PC-9 (cell line): ENCODE data around the gene TSHZ2. TPM values are rescaled to one million over a fixed set of nuclear protein-coding genes. Genes with fewer than 3 reads are reported as not detected.

Experiments used
- BruUV-seq: library from RNA; stranded (reverse); fragments of 400-500 nt; replicated peaks from 2 replicates; lab custom pipeline; 2021; lab: Mats Ljungman, UMichigan
- CTCF ChIA-PET: fragments of 300-600 bp; sonication (Branson Sonifier 250); formaldehyde crosslinking; loops from one replicate; lab custom pipeline; 2022; ENCODE audit warnings: antibody characterized with exemption; lab: Charles Lee
- POLR2A ChIA-PET: fragments of 300-600 bp; sonication (Branson Sonifier 250); formaldehyde crosslinking; loops from one replicate; lab custom pipeline; 2022; ENCODE audit warnings: antibody characterized with exemption; ENCODE audit not compliant: unreplicated experiment; lab: Charles Lee
- DNase-seq, 2 experiments: peaks; one replicate each; pipeline versions ENCODE4 v3.0.0 to v3.0.0-alpha.2; 2015 to 2022; ENCODE audit warnings: mixed read lengths in 1 of 2
- H2AFZ ChIP-seq: fragments of 200-600 bp; sonication (generic); 2 replicates; pipeline ENCODE4 v1.8.1; 2017; ENCODE audit warnings: antibody characterized with exemption
- H3F3A ChIP-seq: fragments of 200-600 bp; sonication (generic); 2 replicates; pipeline ENCODE4 v1.8.1; 2017; ENCODE audit warnings: antibody characterized with exemption, mild to moderate bottlenecking, low read depth; ENCODE audit not compliant: insufficient read depth
- H3K27ac ChIP-seq: fragments of 200-600 bp; sonication (generic); 2 replicates; pipeline ENCODE4 v1.6.1; 2016; ENCODE audit warnings: mixed run types
- H3K27me3 ChIP-seq: fragments of 200-600 bp; sonication (generic); 2 replicates; pipeline ENCODE4 v1.6.1; 2016; ENCODE audit warnings: low read depth, mixed run types; ENCODE audit not compliant: insufficient read depth
- H3K36me3 ChIP-seq: fragments of 200-600 bp; sonication (generic); 2 replicates; pipeline ENCODE4 v1.6.1; 2016; ENCODE audit warnings: low read depth, mixed run types
- H3K4me1 ChIP-seq: fragments of 200-600 bp; sonication (generic); replicated peaks from 2 replicates; pipeline ENCODE4 v1.6.1; 2016; ENCODE audit warnings: mixed run types; ENCODE audit not compliant: insufficient read depth
- H3K4me2 ChIP-seq: fragments of 200-600 bp; sonication (generic); 2 replicates; pipeline ENCODE4 v1.6.1; 2017; ENCODE audit warnings: mixed run types
- H3K4me3 ChIP-seq: fragments of 200-600 bp; sonication (generic); 2 replicates; pipeline ENCODE4 v1.6.1; 2016; ENCODE audit warnings: mixed run types
- H3K79me2 ChIP-seq: fragments of 200-600 bp; sonication (generic); 2 replicates; pipeline ENCODE4 v1.6.1; 2017; ENCODE audit warnings: low read depth, mixed run types
- H3K9me2 ChIP-seq: fragments of 200-600 bp; sonication (generic); 2 replicates; pipeline ENCODE4 v1.8.1; 2017; ENCODE audit warnings: mild to moderate bottlenecking; ENCODE audit not compliant: insufficient read depth
- H3K9me3 ChIP-seq: fragments of 200-600 bp; sonication (generic); 2 replicates; pipeline ENCODE4 v1.8.1; 2016; ENCODE audit warnings: low read depth; ENCODE audit not compliant: insufficient read depth
- H4K20me1 ChIP-seq: fragments of 200-600 bp; sonication (generic); 2 replicates; pipeline ENCODE4 v1.8.1; 2017; ENCODE audit not compliant: insufficient read depth
- EZH2 ChIP-seq: fragments of 200-600 bp; sonication (generic); IDR thresholded peaks from 2 replicates; pipeline ENCODE4 v1.8.0; 2017; ENCODE audit warnings: antibody characterized with exemption, low read depth
- intact Hi-C: fragments of 100-400 bp; cut with micrococcal nuclease; formaldehyde crosslinking; loops from one replicate; pipeline ENCODE4 v1.10.0; 2022; ENCODE audit not compliant: unreplicated experiment
- total RNA-seq: library from RNA; stranded (reverse); gene quantifications from 2 replicates; pipeline ENCODE4 v1.2.3, GENCODE V29; 2021
- TF ChIP-seq, protein P1 (sequence below): fragments of 200-600 bp; sonication (generic); conservative IDR thresholded peaks from 2 replicates; pipeline ENCODE4 v1.6.1; 2017; ENCODE audit warnings: mixed run types, antibody characterized with exemption, mild to moderate bottlenecking, moderate library complexity

The TSHZ2 gene
- total RNA-seq, 1 experiment from 2014 or later: not detected

DNA sequence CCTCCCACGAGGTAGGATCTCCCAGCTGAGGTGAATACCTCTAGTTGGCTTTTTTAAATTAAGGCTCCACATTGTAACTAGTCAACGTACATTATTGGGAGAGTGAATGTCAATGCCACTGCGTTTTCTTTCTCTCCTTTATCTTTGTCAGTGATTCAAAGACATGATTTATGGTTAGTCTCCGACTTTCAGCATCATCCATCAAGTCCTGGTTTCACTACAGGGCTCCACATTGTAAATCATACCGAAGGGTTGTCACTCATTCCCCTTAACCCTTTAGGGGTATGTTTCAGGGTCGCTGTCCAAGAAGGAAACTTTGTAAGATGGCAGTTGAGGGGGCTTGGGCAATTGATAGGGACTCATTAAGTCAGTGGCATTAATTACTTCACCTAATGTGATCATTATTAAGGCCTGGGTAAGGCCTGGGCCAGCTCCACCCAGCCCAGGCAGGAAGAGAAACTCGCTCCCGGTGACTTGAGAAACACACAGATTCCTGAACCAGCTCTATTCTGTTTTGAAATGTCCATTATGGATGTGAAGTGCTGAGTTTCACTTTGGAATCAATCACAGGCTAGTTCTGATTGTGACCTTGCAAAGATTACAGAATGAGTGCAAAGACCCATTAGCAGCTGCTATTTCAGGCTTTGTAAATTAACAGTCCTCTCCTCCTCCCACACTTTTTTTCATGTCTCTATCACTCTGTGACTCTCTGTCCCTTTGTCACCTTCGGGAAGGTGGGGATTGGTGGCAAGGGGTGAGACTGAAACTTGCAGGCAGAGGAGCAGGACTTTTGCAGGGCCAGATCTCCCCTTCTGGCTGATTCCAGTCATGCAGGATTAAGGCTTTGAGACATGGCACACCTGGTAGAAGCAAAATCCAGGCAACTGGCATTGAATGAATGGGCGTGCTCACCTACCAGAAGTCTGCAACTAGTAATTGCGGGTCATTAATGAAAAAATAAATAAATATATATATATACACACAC, 222.4 kb downstream of the TSHZ2 start:
- no peaks in the 10 kb centered on the region for H3K4me1 ChIP-seq
- DNase-seq: no peak
- no peak overlapping the region for H3K27ac ChIP-seq
- H3K9me3 ChIP-seq: no peaks in the 10 kb centered on the region; the same call in 1 of the 2 replicates
- H3K79me2 ChIP-seq: no peaks in the 10 kb centered on the region
- no peaks in the 10 kb centered on the region for H3F3A ChIP-seq
- POLR2A ChIA-PET: no interaction called here
- CTCF ChIA-PET: no interaction called here
- H3K9me2 ChIP-seq: no peaks in the 10 kb centered on the region
- H2AFZ ChIP-seq: no peak overlapping the region
- H3K27me3 ChIP-seq: peaks cover 76% of the 10 kb centered on the region
- H4K20me1 ChIP-seq: no peaks in the 10 kb centered on the region
- intact Hi-C loops: no loop called here
- H3K4me3 ChIP-seq: no peak overlapping the region
- H3K4me2 ChIP-seq: no peak overlapping the region
- no peaks in the 10 kb centered on the region for H3K36me3 ChIP-seq
- no TSS peak for BruUV-seq
- TF ChIP-seq EZH2: no peak
- TF ChIP-seq, protein P1, sequence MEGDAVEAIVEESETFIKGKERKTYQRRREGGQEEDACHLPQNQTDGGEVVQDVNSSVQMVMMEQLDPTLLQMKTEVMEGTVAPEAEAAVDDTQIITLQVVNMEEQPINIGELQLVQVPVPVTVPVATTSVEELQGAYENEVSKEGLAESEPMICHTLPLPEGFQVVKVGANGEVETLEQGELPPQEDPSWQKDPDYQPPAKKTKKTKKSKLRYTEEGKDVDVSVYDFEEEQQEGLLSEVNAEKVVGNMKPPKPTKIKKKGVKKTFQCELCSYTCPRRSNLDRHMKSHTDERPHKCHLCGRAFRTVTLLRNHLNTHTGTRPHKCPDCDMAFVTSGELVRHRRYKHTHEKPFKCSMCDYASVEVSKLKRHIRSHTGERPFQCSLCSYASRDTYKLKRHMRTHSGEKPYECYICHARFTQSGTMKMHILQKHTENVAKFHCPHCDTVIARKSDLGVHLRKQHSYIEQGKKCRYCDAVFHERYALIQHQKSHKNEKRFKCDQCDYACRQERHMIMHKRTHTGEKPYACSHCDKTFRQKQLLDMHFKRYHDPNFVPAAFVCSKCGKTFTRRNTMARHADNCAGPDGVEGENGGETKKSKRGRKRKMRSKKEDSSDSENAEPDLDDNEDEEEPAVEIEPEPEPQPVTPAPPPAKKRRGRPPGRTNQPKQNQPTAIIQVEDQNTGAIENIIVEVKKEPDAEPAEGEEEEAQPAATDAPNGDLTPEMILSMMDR: no peak

DNA sequence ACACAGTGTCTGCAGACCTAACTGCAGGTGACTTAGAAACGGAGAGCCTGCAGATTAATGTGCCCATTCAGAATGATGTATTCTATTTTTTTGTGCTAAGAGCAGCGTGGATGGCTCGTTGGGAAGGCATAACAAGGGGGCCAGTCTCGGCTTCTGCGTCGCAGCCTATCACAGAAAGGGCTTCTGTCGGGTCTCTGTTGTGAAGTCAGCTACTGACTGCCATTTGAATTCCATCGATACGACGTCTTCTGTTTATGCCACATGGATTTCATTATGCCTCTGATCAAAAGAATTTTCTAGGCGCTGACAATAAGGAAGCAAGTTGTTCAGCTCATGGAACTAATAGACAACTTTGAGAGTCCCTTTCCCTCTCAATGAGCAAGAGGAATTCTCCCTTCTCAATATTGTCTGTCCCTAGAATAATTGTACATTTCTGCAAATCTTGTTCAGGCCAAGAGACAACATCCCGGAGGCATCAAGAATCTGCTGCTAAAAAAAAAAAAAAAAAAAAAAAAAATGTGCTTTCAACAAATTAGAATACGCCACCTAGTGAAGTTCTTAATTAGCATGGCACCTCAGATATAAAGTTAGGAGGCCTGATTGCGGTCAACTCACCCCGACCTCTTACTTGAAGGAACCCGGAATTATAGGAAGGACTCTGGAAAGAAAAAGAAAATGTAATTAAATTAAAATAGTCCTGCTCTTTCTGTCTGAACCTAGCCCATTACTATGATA, 223.9 kb downstream of the TSHZ2 start:
- CTCF ChIA-PET: no interaction called here
- H2AFZ ChIP-seq: no peak overlapping the region
- no peaks in the 10 kb centered on the region for H3F3A ChIP-seq
- no peak for DNase-seq
- H3K9me3 ChIP-seq: no peaks in the 10 kb centered on the region; the same call in 1 of the 2 replicates
- TF ChIP-seq EZH2: no peak
- TF ChIP-seq, protein P1: 0 out of 2 replicates have a peak, but pooled peaks have one; percentile 18
- peaks cover 89% of the 10 kb centered on the region for H3K27me3 ChIP-seq
- H3K36me3 ChIP-seq: no peaks in the 10 kb centered on the region
- H4K20me1 ChIP-seq: no peaks in the 10 kb centered on the region
- H3K4me2 ChIP-seq: no peak overlapping the region
- intact Hi-C loops: no loop called here
- H3K27ac ChIP-seq: no peak overlapping the region
- POLR2A ChIA-PET: no interaction called here
- no peak overlapping the region for H3K4me3 ChIP-seq
- no peaks in the 10 kb centered on the region for H3K79me2 ChIP-seq
- no peaks in the 10 kb centered on the region for H3K4me1 ChIP-seq
- BruUV-seq: no TSS peak
- H3K9me2 ChIP-seq: no peaks in the 10 kb centered on the region

DNA sequence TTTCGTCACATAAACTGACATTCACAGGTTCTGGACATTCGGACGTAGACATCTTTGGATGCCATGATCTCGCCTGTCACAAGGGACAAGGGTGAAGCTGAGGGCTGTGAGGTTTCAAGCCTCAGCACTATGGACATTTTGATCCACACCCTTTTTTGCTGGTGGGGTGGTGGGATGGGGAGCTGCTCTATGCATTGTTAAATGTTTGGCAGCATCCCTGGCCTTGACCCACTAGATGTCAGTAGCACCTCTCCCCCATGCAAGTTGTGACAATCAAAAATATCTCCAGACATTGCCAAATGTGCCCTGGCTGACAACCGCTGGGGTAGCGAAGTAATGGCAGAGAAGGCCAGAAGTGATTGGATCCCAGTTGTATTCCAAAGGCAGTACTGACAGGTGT, 229.4 kb downstream of the TSHZ2 start:
- no peaks in the 10 kb centered on the region for H3K9me2 ChIP-seq
- no peak for DNase-seq
- H2AFZ ChIP-seq: no peak overlapping the region
- H3K4me3 ChIP-seq: no peak overlapping the region
- H3F3A ChIP-seq: no peaks in the 10 kb centered on the region
- TF ChIP-seq EZH2: no peak
- TF ChIP-seq, protein P1: no peak
- CTCF ChIA-PET: no interaction called here
- no peak overlapping the region for H3K4me2 ChIP-seq
- POLR2A ChIA-PET: no interaction called here
- no peaks in the 10 kb centered on the region for H3K79me2 ChIP-seq
- H3K36me3 ChIP-seq: no peaks in the 10 kb centered on the region
- H3K9me3 ChIP-seq: no peaks in the 10 kb centered on the region
- H3K4me1 ChIP-seq: no peaks in the 10 kb centered on the region
- H3K27ac ChIP-seq: no peak overlapping the region
- intact Hi-C loops: no loop called here
- BruUV-seq: no TSS peak
- H4K20me1 ChIP-seq: no peaks in the 10 kb centered on the region
- peaks cover 67% of the 10 kb centered on the region for H3K27me3 ChIP-seq
